Activated CD4-positive, alpha-beta T cell treated with anti-CD3 and anti-CD28 coated beads, Interleukin-2, amount 50 U/mL, for 4 hours (primary cell): Measurements from ENCODE around the gene SP7.
"Not testable (repeated sequence)": the region's sequence is repeated elsewhere in the genome, so short reads cannot be mapped to it uniquely, and the experiment has no call there.

Experiments
- DNase-seq, 2 experiments: peaks; one replicate each; pipeline ENCODE4 v3.0.0-alpha.2; 2020

The SP7 gene

GRCh38 chr12:53336181-53336681 lies at the start of gene SP7:
TSS of gene SP7 (minus strand) at chr12:53336354. CDS start at chr12:53335646, 708 bp downstream.
- DNase-seq: no peak

- DNase-seq: no peak
Observed at GRCh38 chr12:53383258-53383657, 47.1 kb upstream of the SP7 start.

- peak; percentile 29 to 34 for DNase-seq
Observed at GRCh38 chr12:53381731-53382630, 45.8 kb upstream of the SP7 start.

- no peak for DNase-seq
Observed at GRCh38 chr12:53380794-53381730, 44.9 kb upstream of the SP7 start.

- peak; percentile 99 to 100 for DNase-seq
Observed at GRCh38 chr12:53380104-53380793, 44.1 kb upstream of the SP7 start, which contains the start of gene SP1. TSS of gene SP1 (plus strand) at chr12:53380176. CDS start at chr12:53380292, 116 bp downstream.

- peak; percentile 89 to 91 for DNase-seq
Observed at GRCh38 chr12:53379389-53380103, 43.4 kb upstream of the SP7 start.

GRCh38 chr12:53378724-53379388 lies 42.7 kb upstream of the SP7 start:
- DNase-seq: no peak

- DNase-seq: no peak
Observed at GRCh38 chr12:53378222-53378621, 42.1 kb upstream of the SP7 start.

- DNase-seq: no peak
Observed at GRCh38 chr12:53376747-53377146, 40.6 kb upstream of the SP7 start.

- DNase-seq: not testable (repeated sequence)
Observed at GRCh38 chr12:53374277-53374676, 38.1 kb upstream of the SP7 start.

- DNase-seq: not testable (repeated sequence)
Observed at GRCh38 chr12:53373554-53374133, 37.5 kb upstream of the SP7 start.

GRCh38 chr12:53365245-53365904 lies 29.2 kb upstream of the SP7 start:
- no peak for DNase-seq

- DNase-seq: not testable (repeated sequence)
Observed at GRCh38 chr12:53361638-53362037, 25.5 kb upstream of the SP7 start.

GRCh38 chr12:53358836-53359419 lies 22.8 kb upstream of the SP7 start:
- DNase-seq: no peak

- DNase-seq: no peak
Observed at GRCh38 chr12:53355121-53355520, 19.0 kb upstream of the SP7 start.

GRCh38 chr12:53353257-53353655 lies 17.1 kb upstream of the SP7 start:
- DNase-seq: no peak

- peak; percentile 81 for DNase-seq
Observed at GRCh38 chr12:53352331-53353256, 16.4 kb upstream of the SP7 start.

- no peak for DNase-seq
Observed at GRCh38 chr12:53347905-53348304, 11.8 kb upstream of the SP7 start.

GRCh38 chr12:53346491-53346890 lies 10.3 kb upstream of the SP7 start:
- no peak for DNase-seq
